A549 (cell line): ENCODE measurements around the gene MRPL18. TPM values are rescaled to one million over a fixed set of nuclear protein-coding genes. Genes with fewer than 3 reads are reported as not detected.

Source experiments
- ATAC-seq, 2 experiments: fragments of 200-7000 bp in 1 of 2; fragments of >200 bp in 1 of 2; cut with Nextera tagmentation in 1 of 2; cut with Tn5 transposase in 1 of 2; 3 replicates each; pipeline versions ENCODE4 v1.8.0 to v1.9.1; 2018 to 2020; ENCODE audit warnings: mild to moderate bottlenecking in 1 of 2, moderate library complexity in 1 of 2
- CTCF ChIA-PET: fragments of 300-600 bp; sonication (Branson Sonifier 250); formaldehyde crosslinking; extraction: SDS; loops from one replicate; lab custom pipeline; 2021; ENCODE audit warnings: antibody characterized with exemption, inconsistent platforms; lab: Yijun Ruan, JAX
- POLR2A ChIA-PET: fragments of 350-600 bp; formaldehyde crosslinking; extraction: SDS; loops from one replicate; lab custom pipeline; 2021; ENCODE audit warnings: antibody characterized with exemption, inconsistent platforms; lab: Yijun Ruan, JAX
- DNase-seq, 2 experiments: peaks; one replicate each; pipeline versions ENCODE4 v3.0.0 to v3.0.0-alpha.2; 2011 to 2016; ENCODE audit warnings: low read depth in 1 of 2, low spot score in 1 of 2
- FAIRE-seq: peaks from 2 replicates; lab custom pipeline; 2011; peaks lifted over from hg19 to GRCh38; lab: Jason Lieb, UNC
- H3K27ac ChIP-seq, 2 experiments: fragments of >200 bp; sonication (Bioruptor Twin); formaldehyde crosslinking; 3 replicates each; pipeline ENCODE4 v1.5.1; 2016 to 2017
- H3K4me1 ChIP-seq: fragments of >200 bp; sonication (Bioruptor Twin); formaldehyde crosslinking; 3 replicates; pipeline ENCODE4 v1.6.1; 2016
- H3K4me2 ChIP-seq: fragments of >200 bp; sonication (Bioruptor Twin); formaldehyde crosslinking; 3 replicates; pipeline ENCODE4 v1.6.1; 2016
- H3K4me3 ChIP-seq: fragments of >200 bp; sonication (Bioruptor Twin); formaldehyde crosslinking; 3 replicates; pipeline ENCODE4 v1.5.1; 2016
- H3K9me3 ChIP-seq: fragments of >200 bp; sonication (Bioruptor Twin); formaldehyde crosslinking; 3 replicates; pipeline ENCODE4 v1.6.1; 2016
- BHLHE40 ChIP-seq: IDR thresholded peaks from 2 replicates; pipeline ENCODE4 v1.6.1; 2012; ENCODE audit warnings: low read depth, low read length, inconsistent platforms
- CBX8 ChIP-seq: fragments of 200-600 bp; sonication (generic); IDR thresholded peaks from 2 replicates; pipeline ENCODE4 v1.6.1; 2016
- CEBPB ChIP-seq, 2 experiments: fragments of >200 bp in 1 of 2; sonication (Bioruptor Twin) in 1 of 2; formaldehyde crosslinking in 1 of 2; IDR thresholded peaks; 2 replicates each; pipeline ENCODE4 v1.6.1; 2012 to 2016
- EHF ChIP-seq: fragments of 250-450 bp; sonication (Bioruptor Pico); IDR thresholded peaks from 2 replicates; pipeline ENCODE4 v1.5.0; 2020; ENCODE audit warnings: mild to moderate bottlenecking
- EHMT2 ChIP-seq: fragments of 200-600 bp; sonication (generic); IDR thresholded peaks from 2 replicates; pipeline ENCODE4 v1.6.1; 2016; ENCODE audit warnings: antibody characterized with exemption, low read depth, mild to moderate bottlenecking, moderate library complexity
- ESRRA ChIP-seq: fragments of 150-350 bp; IDR thresholded peaks from 2 replicates; pipeline ENCODE4 v1.6.1; 2014; ENCODE audit warnings: mild to moderate bottlenecking, low read length, borderline replicate concordance
- FOSB ChIP-seq: fragments of 250-450 bp; sonication (Bioruptor Pico); IDR thresholded peaks from 2 replicates; pipeline ENCODE4 v1.5.0; 2020; ENCODE audit warnings: mild to moderate bottlenecking, moderate library complexity
- FOSL2 ChIP-seq, 2 experiments: fragments of 450-650 bp in 1 of 2; fragments of >200 bp in 1 of 2; sonication (Bioruptor Twin) in 1 of 2; formaldehyde crosslinking; IDR thresholded peaks; 2 replicates each; pipeline versions ENCODE4 v1.5.0 to v1.6.1; 2016 to 2020; ENCODE audit warnings: mild to moderate bottlenecking in 1 of 2, moderate library complexity in 1 of 2
- GATA3 ChIP-seq: IDR thresholded peaks from 2 replicates; pipeline ENCODE4 v1.6.1; 2012; ENCODE audit warnings: borderline replicate concordance
- HES2 ChIP-seq: fragments of >200 bp; sonication (Bioruptor Twin); formaldehyde crosslinking; IDR thresholded peaks from 2 replicates; pipeline ENCODE4 v1.6.1; 2016
- HOXB13 ChIP-seq: fragments of 250-450 bp; sonication (Bioruptor Pico); IDR thresholded peaks from 2 replicates; pipeline ENCODE4 v1.5.0; 2020; ENCODE audit warnings: low read depth, mild to moderate bottlenecking, moderate library complexity
- HOXB5 ChIP-seq: fragments of 250-450 bp; sonication (Bioruptor Pico); IDR thresholded peaks from 2 replicates; pipeline ENCODE4 v1.5.0; 2020; ENCODE audit warnings: mild to moderate bottlenecking, moderate library complexity
- MAZ ChIP-seq: fragments of 150-350 bp; IDR thresholded peaks from 2 replicates; pipeline ENCODE4 v1.6.1; 2014; ENCODE audit warnings: antibody characterized with exemption, low read depth, low read length, borderline replicate concordance
- MYC ChIP-seq: IDR thresholded peaks from 2 replicates; pipeline ENCODE4 v1.6.1; 2012; ENCODE audit warnings: mild to moderate bottlenecking, inconsistent platforms, low read length, improper control_type of control experiment, borderline replicate concordance
- PBX3 ChIP-seq: IDR thresholded peaks from 2 replicates; pipeline ENCODE4 v1.6.1; 2012
- RAD21 ChIP-seq, 2 experiments: fragments of >200 bp in 1 of 2; sonication (Bioruptor Twin) in 1 of 2; formaldehyde crosslinking in 1 of 2; IDR thresholded peaks in 1 of 2; conservative IDR thresholded peaks in 1 of 2; 2 replicates in 1 of 2; 3 replicates in 1 of 2; pipeline ENCODE4 v1.6.1; 2012 to 2018; ENCODE audit warnings: inconsistent platforms in 1 of 2
- RARB ChIP-seq: fragments of 250-450 bp; sonication (Bioruptor Pico); IDR thresholded peaks from 2 replicates; pipeline ENCODE4 v1.8.0; 2021; ENCODE audit warnings: mild to moderate bottlenecking, moderate library complexity
- RFX5 ChIP-seq: fragments of 450-650 bp; IDR thresholded peaks from 2 replicates; pipeline ENCODE4 v1.7.1; 2014; ENCODE audit warnings: antibody characterized with exemption, mild to moderate bottlenecking, moderate library complexity
- RNF2 ChIP-seq: fragments of 200-600 bp; sonication (generic); IDR thresholded peaks from 2 replicates; pipeline ENCODE4 v1.6.1; 2016; ENCODE audit warnings: low read depth, mild to moderate bottlenecking, antibody characterized with exemption, moderate library complexity, borderline replicate concordance
- SMC3 ChIP-seq: fragments of >200 bp; sonication (Bioruptor Twin); formaldehyde crosslinking; IDR thresholded peaks from 3 replicates; pipeline ENCODE4 v1.6.1; 2018; ENCODE audit warnings: inconsistent platforms
- TFCP2L1 ChIP-seq: fragments of 250-450 bp; sonication (Bioruptor Pico); IDR thresholded peaks from 2 replicates; pipeline ENCODE4 v1.5.0; 2021; ENCODE audit warnings: mild to moderate bottlenecking
- ZC3H11A ChIP-seq: fragments of 450-650 bp; IDR thresholded peaks from 2 replicates; pipeline ENCODE4 v1.6.1; 2014; ENCODE audit warnings: antibody characterized with exemption, mild to moderate bottlenecking
- ZNF302 ChIP-seq: fragments of 250-450 bp; sonication (Bioruptor Pico); IDR thresholded peaks from 2 replicates; pipeline ENCODE4 v1.9.0; 2021; ENCODE audit warnings: inconsistent platforms, mild to moderate bottlenecking, moderate library complexity
- ZSCAN20 ChIP-seq: fragments of 250-450 bp; sonication (Bioruptor Pico); IDR thresholded peaks from 2 replicates; pipeline ENCODE4 v1.8.0; 2022; ENCODE audit warnings: mild to moderate bottlenecking, moderate library complexity
- WGBS: methylation state at CpG from one replicate; pipeline ENCODE4 v1.1.6; 2017; ENCODE audit errors: missing lambda C conversion rate; 5-methylcytosine and 5-hydroxymethylcytosine counted together
- polyA plus RNA-seq, 4 experiments: library from polyadenylated mRNA; depleted of rRNA in 3 of 4; stranded (reverse); fragments of >200 nt; fragmentation: RNase III in 1 of 4; extraction: RNeasy Plus Mini Kit Qiagen cat#74134 plus additional on column Dnase treatment in 1 of 4; gene quantifications; 2 replicates in 3 of 4; 3 replicates in 1 of 4; pipeline ENCODE4 v1.2.3, GENCODE V29; 2011 to 2017

MRPL18 gene
- polyA plus RNA-seq, 2 of the 4 experiments (the other 2 are of a cell fraction) = 115 to 142 TPM

GRCh38 chr6:159830501-159831372, 40.5 kb downstream of the MRPL18 start:
- no peak overlapping the region for H3K4me3 ChIP-seq
- TF ChIP-seq CBX8 (no peak), RFX5 (no peak), FOSB (CRISPR knock-in tag) (no peak), EHF (CRISPR knock-in tag) (no peak), PBX3 (no peak), BHLHE40 (no peak)
- POLR2A ChIA-PET = no interaction called here
- ATAC-seq (peak in 1 of 2 experiments; percentile 43; a peak in 1 of 6 replicates), FAIRE-seq (no peak), DNase-seq (no peak)
- no peak overlapping the region for H3K27ac ChIP-seq
- no peaks in the 10 kb centered on the region for H3K4me1 ChIP-seq
- no peak overlapping the region for H3K4me2 ChIP-seq
- H3K9me3 ChIP-seq = no peaks in the 10 kb centered on the region
- WGBS = 68% methylated on average over 9 of the region's 11 CpGs
- CTCF ChIA-PET = interaction anchor here (0.6 kb wide), 1 partner anchor 165 kb away, joined by 3 read pairs; no protein-coding TSS in a partner anchor

GRCh38 chr6:159831373-159831679, 41.1 kb downstream of the MRPL18 start:
- ChIA-PET POLR2A (no interaction called here), CTCF (no interaction called here)
- Histone ChIP-seq H3K4me2 (no peak overlapping the region), H3K4me1 (no peaks in the 10 kb centered on the region), H3K4me3 (no peak overlapping the region), H3K27ac (no peak overlapping the region), H3K9me3 (no peaks in the 10 kb centered on the region)
- TF ChIP-seq MAZ = no peak
- TF ChIP-seq ESRRA = no peak
- TF ChIP-seq RARB (CRISPR knock-in tag) = no peak
- TF ChIP-seq ZNF302 (CRISPR knock-in tag) = no peak
- TF ChIP-seq CEBPB (IDR thresholded peaks at IDR 0.05) = no peak
- no peak for TF ChIP-seq ZSCAN20 (CRISPR knock-in tag)
- no peak for TF ChIP-seq RNF2
- TF ChIP-seq RFX5 = no peak
- TF ChIP-seq FOSL2 (IDR thresholded peaks at IDR 0.05) = no peak
- no peak for TF ChIP-seq FOSL2 (CRISPR knock-in tag; IDR thresholded peaks at IDR 0.05)
- no peak for TF ChIP-seq HOXB5 (CRISPR knock-in tag)
- no peak for TF ChIP-seq FOSB (CRISPR knock-in tag)
- no peak for TF ChIP-seq TFCP2L1 (CRISPR knock-in tag)
- TF ChIP-seq SMC3 = no peak
- TF ChIP-seq ZC3H11A = no peak
- TF ChIP-seq RAD21 (conservative IDR thresholded peaks at IDR 0.05 in 1 of 2, IDR thresholded peaks at IDR 0.05 in 1 of 2) = no peak
- no peak for TF ChIP-seq HES2
- TF ChIP-seq MYC = no peak
- no peak for TF ChIP-seq EHF (CRISPR knock-in tag)
- no peak for TF ChIP-seq HOXB13 (CRISPR knock-in tag)
- no peak for TF ChIP-seq CBX8
- ATAC-seq (no peak; a peak in 1 of 6 replicates), DNase-seq (no peak), FAIRE-seq (no peak)
- WGBS = 52% methylated on average over 4 of the region's 4 CpGs

- Histone ChIP-seq H3K9me3 (no peaks in the 10 kb centered on the region), H3K4me3 (no peak overlapping the region)
- 69% methylated on average over 4 of the region's 4 CpGs for WGBS
- ATAC-seq (no peak), FAIRE-seq (no peak)
- POLR2A ChIA-PET = no interaction called here
- TF ChIP-seq TFCP2L1 (CRISPR knock-in tag) (no peak), GATA3 (no peak), FOSL2 (IDR thresholded peaks at IDR 0.05) (no peak), FOSL2 (CRISPR knock-in tag; IDR thresholded peaks at IDR 0.05) (no peak), RAD21 (conservative IDR thresholded peaks at IDR 0.05 in 1 of 2, IDR thresholded peaks at IDR 0.05 in 1 of 2) (no peak), EHMT2 (no peak)
- TF ChIP-seq, all 56 proteins: peak for 0
- DNase-seq = no peak
- H3K4me1 ChIP-seq = no peaks in the 10 kb centered on the region
- CTCF ChIA-PET = no interaction called here
- H3K4me2 ChIP-seq = no peak overlapping the region
- H3K27ac ChIP-seq = no peak overlapping the region
These were observed 42.7 kb downstream of the MRPL18 start for GRCh38 chr6:159832946-159833345.
